HepG2 (cell line): Measurements from ENCODE around the gene ADAMTS17.

Experiments
- MAZ ChIP-seq, 2 experiments: sonication (generic) in 1 of 2; formaldehyde crosslinking in 1 of 2; IDR thresholded peaks; 2 replicates each; pipeline versions ENCODE4 v1.5.0 to v1.6.1; 2012 to 2020; ENCODE audit warnings: low read depth in 2 of 2, mild to moderate bottlenecking in 2 of 2, borderline replicate concordance in 1 of 2, improper control_type of control experiment in 1 of 2, low read length in 1 of 2, missing genetic modification reagents in 1 of 2, moderate library complexity in 1 of 2
- MTERF4 ChIP-seq: sonication (generic); formaldehyde crosslinking; IDR thresholded peaks from 2 replicates; pipeline ENCODE4 v1.8.0; 2023; ENCODE audit warnings: mild to moderate bottlenecking, missing genetic modification reagents
- RBAK ChIP-seq: sonication (generic); formaldehyde crosslinking; IDR thresholded peaks from 2 replicates; pipeline ENCODE4 v1.5.1; 2020; ENCODE audit warnings: mild to moderate bottlenecking, missing genetic modification reagents
- TRIM24 ChIP-seq: sonication (generic); formaldehyde crosslinking; IDR thresholded peaks from 2 replicates; pipeline ENCODE4 v1.8.0; 2022; ENCODE audit warnings: mild to moderate bottlenecking, missing genetic modification reagents

GRCh38 chr15:100115066-100115710 lies 226.6 kb downstream of the ADAMTS17 start:
- TF ChIP-seq RBAK (CRISPR knock-in tag) (no peak), MTERF4 (CRISPR knock-in tag) (no peak), TRIM24 (no peak), MAZ (IDR thresholded peaks at IDR 0.05; ENCODE audit: borderline replicate concordance, low read depth, low read length) (no peak), MAZ (CRISPR knock-in tag; IDR thresholded peaks at IDR 0.05; ENCODE audit: low read depth) (no peak)
